Mammary epithelial cell (primary cell): ENCODE results near the gene NR1D1.

Experiments
- CTCF ChIP-seq, 2 donors: IDR thresholded peaks in 1 of 2; conservative IDR thresholded peaks in 1 of 2; 2 replicates each; pipeline ENCODE4 v1.5.1; 2011 to 2012; ENCODE audit warnings: inconsistent platforms in 2 of 2, low read length in 2 of 2, mild to moderate bottlenecking in 2 of 2, control low read depth in 1 of 2, low read depth in 1 of 2; ENCODE audit not compliant: insufficient read depth in 1 of 2; ENCODE audit errors: extremely low read depth in 1 of 2
- EZH2 ChIP-seq: IDR thresholded peaks from 2 replicates; pipeline ENCODE4 v1.6.1; 2012; ENCODE audit warnings: low read length, inconsistent platforms, borderline replicate concordance

- TF ChIP-seq CTCF (conservative IDR thresholded peaks at IDR 0.05 in 1 of 2, IDR thresholded peaks at IDR 0.05 in 1 of 2; ENCODE audit: extremely low read depth in 1 of 2, insufficient read depth in 1 of 2, low read depth in 1 of 2, low read length in 2 of 2) (no peak), EZH2 (no peak)
Observed at GRCh38 chr17:40058186-40058784, 42.1 kb downstream of the NR1D1 start.
